ENCODE data around the gene TC2N. TPM values are rescaled to one million over a fixed set of nuclear protein-coding genes. Genes with fewer than 3 reads are reported as not detected.

Gene TC2N
- total and polyA plus RNA-seq, 2 donors (not counting 3 experiments of a cell fraction or from before 2014, with no cell fraction given) = 0.40 TPM; not detected in 1

DNA sequence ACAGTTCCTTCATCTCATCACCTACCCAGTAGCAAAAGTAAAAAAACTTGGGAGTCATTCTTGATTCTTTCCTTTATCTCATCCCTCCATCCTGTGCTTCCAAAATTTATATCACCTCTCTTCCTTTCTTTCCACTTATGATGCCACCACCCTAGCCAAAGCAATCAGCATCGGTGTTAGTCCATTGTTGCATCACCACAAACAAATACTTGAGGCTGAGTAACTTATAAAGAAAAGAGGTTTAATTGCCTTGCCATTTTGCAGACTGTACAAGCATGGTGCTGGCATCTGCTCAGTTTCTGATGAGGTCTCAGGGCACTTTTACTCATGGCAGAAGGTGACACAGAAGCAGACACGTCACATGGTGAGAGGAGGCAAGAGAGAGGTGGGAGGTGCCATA is 115.6 kb downstream of the TC2N start:
- H3K4me2 ChIP-seq (ENCODE audit: insufficient read depth, low read length) = no peak overlapping the region
- no peak overlapping the region for H2AFZ ChIP-seq (ENCODE audit: low read depth, low read length)
- H3K9me3 ChIP-seq (replicated peaks; ENCODE audit: control insufficient read depth, insufficient read depth, low read length) = no peaks in the 10 kb centered on the region
- intact Hi-C loops (cut with micrococcal nuclease) (no loop called here), dilution Hi-C loops (cut with MboI; ENCODE audit: extremely low pct_ligation_motif_present, low sequenced_read_pairs) (no loop called here)
- no peak for DNase-seq (ENCODE audit: low read depth, low spot score)
- H3K4me1 ChIP-seq (ENCODE audit: control insufficient read depth, extremely low read depth, insufficient read depth, low read length) = no peaks in the 10 kb centered on the region
- no peaks in the 10 kb centered on the region for H3K9me1 ChIP-seq (replicated peaks; ENCODE audit: control insufficient read depth, extremely low read depth, insufficient read depth, low read length)
- BruUV-seq (replicated peaks) = no TSS peak
- no peak for FAIRE-seq
- TF ChIP-seq POLR2AphosphoS5 (IDR thresholded peaks at IDR 0.05; ENCODE audit: insufficient read depth, low read depth, low read length) (no peak), EZH2 (IDR thresholded peaks at IDR 0.05; ENCODE audit: borderline replicate concordance, low read depth, low read length, severe bottlenecking) (no peak), POLR2A (IDR thresholded peaks at IDR 0.05; ENCODE audit: low read depth, low read length) (no peak), MYC (IDR thresholded peaks at IDR 0.05; ENCODE audit: low read depth, low read length) (no peak), JUN (IDR thresholded peaks at IDR 0.05; ENCODE audit: borderline replicate concordance, insufficient read depth, insufficient read length, low read depth) (no peak), FOS (IDR thresholded peaks at IDR 0.05; ENCODE audit: borderline replicate concordance, insufficient read depth, low read length) (no peak), GATA2 (IDR thresholded peaks at IDR 0.05; ENCODE audit: insufficient read depth, insufficient read length, low read depth, low read length) (no peak)
- TF ChIP-seq, protein P1, sequence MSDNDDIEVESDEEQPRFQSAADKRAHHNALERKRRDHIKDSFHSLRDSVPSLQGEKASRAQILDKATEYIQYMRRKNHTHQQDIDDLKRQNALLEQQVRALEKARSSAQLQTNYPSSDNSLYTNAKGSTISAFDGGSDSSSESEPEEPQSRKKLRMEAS (IDR thresholded peaks at IDR 0.05; ENCODE audit: insufficient read depth, insufficient read length) = no peak
- TF ChIP-seq, protein P2, sequence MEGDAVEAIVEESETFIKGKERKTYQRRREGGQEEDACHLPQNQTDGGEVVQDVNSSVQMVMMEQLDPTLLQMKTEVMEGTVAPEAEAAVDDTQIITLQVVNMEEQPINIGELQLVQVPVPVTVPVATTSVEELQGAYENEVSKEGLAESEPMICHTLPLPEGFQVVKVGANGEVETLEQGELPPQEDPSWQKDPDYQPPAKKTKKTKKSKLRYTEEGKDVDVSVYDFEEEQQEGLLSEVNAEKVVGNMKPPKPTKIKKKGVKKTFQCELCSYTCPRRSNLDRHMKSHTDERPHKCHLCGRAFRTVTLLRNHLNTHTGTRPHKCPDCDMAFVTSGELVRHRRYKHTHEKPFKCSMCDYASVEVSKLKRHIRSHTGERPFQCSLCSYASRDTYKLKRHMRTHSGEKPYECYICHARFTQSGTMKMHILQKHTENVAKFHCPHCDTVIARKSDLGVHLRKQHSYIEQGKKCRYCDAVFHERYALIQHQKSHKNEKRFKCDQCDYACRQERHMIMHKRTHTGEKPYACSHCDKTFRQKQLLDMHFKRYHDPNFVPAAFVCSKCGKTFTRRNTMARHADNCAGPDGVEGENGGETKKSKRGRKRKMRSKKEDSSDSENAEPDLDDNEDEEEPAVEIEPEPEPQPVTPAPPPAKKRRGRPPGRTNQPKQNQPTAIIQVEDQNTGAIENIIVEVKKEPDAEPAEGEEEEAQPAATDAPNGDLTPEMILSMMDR (IDR thresholded peaks at IDR 0.05; ENCODE audit: extremely low read depth in 1 of 2, insufficient read depth in 1 of 2, low read depth in 1 of 2, low read length in 2 of 2) = no peak
- no peak overlapping the region for H3K27ac ChIP-seq (ENCODE audit: insufficient read depth, low read depth, low read length)
- no peaks in the 10 kb centered on the region for H4K20me1 ChIP-seq (replicated peaks; ENCODE audit: control insufficient read depth, extremely low read depth, insufficient read depth, low read length)
- H3K27me3 ChIP-seq (ENCODE audit: control insufficient read depth in 2 of 2, insufficient read depth in 2 of 2, low read length in 2 of 2) = peaks cover 0 to 7% of the 10 kb centered on the region in 2 experiments
- H3K9ac ChIP-seq (replicated peaks; ENCODE audit: extremely low read depth, insufficient read depth, low read length) = no peak overlapping the region
- H3K36me3 ChIP-seq (ENCODE audit: control insufficient read depth in 2 of 2, extremely low read depth in 1 of 2, insufficient read depth in 2 of 2, low read length in 2 of 2) = no peaks in the 10 kb centered on the region
- no peak overlapping the region for H3K4me3 ChIP-seq (replicated peaks in 1 of 3; ENCODE audit: insufficient read depth in 1 of 3, low read depth in 1 of 3, low read length in 3 of 3)
- no peaks in the 10 kb centered on the region for H3K79me2 ChIP-seq (ENCODE audit: control insufficient read depth, insufficient read depth, low read length)
- POLR2A ChIA-PET = no interaction called here
- CTCF ChIA-PET = no interaction called here

Measured in endothelial cell of umbilical vein (primary cell).